CD14-positive monocyte (primary cell): ENCODE measurements around the gene SHISAL1. TPM values are rescaled to one million over a fixed set of nuclear protein-coding genes. Genes with fewer than 3 reads are reported as not detected.
A peak's percentile ranks its signal among the peaks of the same experiment; 100 is the strongest.

Source experiments
- DNase-seq, 3 donors: peaks; one replicate each; pipeline ENCODE4 v3.0.0-alpha.2; 2011 to 2022
- H2AFZ ChIP-seq: 2 replicates; pipeline ENCODE4 v1.6.0; 2012; ENCODE audit warnings: mild to moderate bottlenecking, low read depth, low read length, inconsistent platforms; ENCODE audit not compliant: insufficient read depth, poor library complexity, severe bottlenecking
- H3K27ac ChIP-seq, 2 donors: 1 replicate in 1 of 2; 2 replicates in 1 of 2; pipeline ENCODE4 v1.5.1; 2012 to 2013; ENCODE audit warnings: low read length in 2 of 2, control low read depth in 1 of 2, inconsistent platforms in 1 of 2, low read depth in 1 of 2, mild to moderate bottlenecking in 1 of 2
- H3K27me3 ChIP-seq, 2 donors: one replicate each; pipeline versions ENCODE4 v1.6.0 to v1.6.1; 2011 to 2013; ENCODE audit warnings: low read length in 2 of 2; ENCODE audit not compliant: control insufficient read depth in 2 of 2, insufficient read depth in 2 of 2
- H3K36me3 ChIP-seq, 2 donors: replicated peaks in 1 of 2; 1 replicate in 1 of 2; 2 replicates in 1 of 2; pipeline versions ENCODE4 v1.5.1 to v1.6.1; 2012 to 2013; ENCODE audit warnings: low read length in 2 of 2, control low read depth in 1 of 2, inconsistent platforms in 1 of 2, mild to moderate bottlenecking in 1 of 2; ENCODE audit not compliant: insufficient read depth in 2 of 2, control insufficient read depth in 1 of 2
- H3K4me1 ChIP-seq, 2 donors: 1 replicate in 1 of 2; 2 replicates in 1 of 2; pipeline versions ENCODE4 v1.5.1 to v1.6.1; 2012 to 2013; ENCODE audit warnings: low read length in 2 of 2, control low read depth in 1 of 2, inconsistent platforms in 1 of 2, mild to moderate bottlenecking in 1 of 2, moderate library complexity in 1 of 2; ENCODE audit not compliant: insufficient read depth in 2 of 2, control insufficient read depth in 1 of 2
- H3K4me2 ChIP-seq: replicated peaks from 2 replicates; pipeline ENCODE3; 2012; ENCODE audit warnings: low read length, moderate library complexity, mild to moderate bottlenecking; ENCODE audit not compliant: poor library complexity, severe bottlenecking; ENCODE audit errors: extremely low read depth
- H3K4me3 ChIP-seq, 3 experiments: fragments of 200-600 bp in 1 of 3; sonication (generic) in 1 of 3; replicated peaks in 1 of 3; 1 replicate in 2 of 3; 2 replicates in 1 of 3; pipeline ENCODE4 v1.5.1; 2011 to 2013; ENCODE audit warnings: low read length in 3 of 3, mild to moderate bottlenecking in 3 of 3, control low read depth in 2 of 3, low read depth in 2 of 3, inconsistent platforms in 1 of 3, moderate library complexity in 1 of 3
- H3K79me2 ChIP-seq: 2 replicates; pipeline ENCODE4 v1.6.0; 2012; ENCODE audit warnings: mild to moderate bottlenecking, control low read depth, inconsistent platforms, low read length, moderate library complexity; ENCODE audit not compliant: insufficient read depth
- H3K9ac ChIP-seq: 2 replicates; pipeline ENCODE4 v1.6.0; 2017; ENCODE audit warnings: low read length, mild to moderate bottlenecking; ENCODE audit not compliant: insufficient read depth, poor library complexity, severe bottlenecking
- H3K9me3 ChIP-seq, 2 donors: replicated peaks in 1 of 2; 1 replicate in 1 of 2; 2 replicates in 1 of 2; pipeline versions ENCODE4 v1.5.1 to v1.6.1; 2012 to 2013; ENCODE audit warnings: low read length in 2 of 2, control low read depth in 1 of 2; ENCODE audit not compliant: control insufficient read depth in 1 of 2, insufficient read depth in 1 of 2
- H4K20me1 ChIP-seq: 2 replicates; pipeline ENCODE4 v1.6.0; 2012; ENCODE audit warnings: mild to moderate bottlenecking, low read length, control low read depth, moderate library complexity; ENCODE audit not compliant: insufficient read depth
- H3K27ac Mint-ChIP-seq, 7 donors: one replicate each; pipeline ENCODE4 v1.8.0; 2020; ENCODE audit warnings: mild to moderate bottlenecking in 7 of 7, mixed read lengths in 7 of 7, moderate library complexity in 6 of 7, inconsistent platforms in 2 of 7
- H3K27me3 Mint-ChIP-seq, 3 donors: one replicate each; pipeline ENCODE4 v1.8.0; 2021 to 2022; ENCODE audit warnings: low read depth in 3 of 3, mild to moderate bottlenecking in 3 of 3, mixed read lengths in 3 of 3, moderate library complexity in 3 of 3, inconsistent platforms in 1 of 3
- H3K36me3 Mint-ChIP-seq, 2 donors: one replicate each; pipeline ENCODE4 v1.8.0; 2020; ENCODE audit warnings: mixed read lengths in 2 of 2, inconsistent platforms in 1 of 2, mild to moderate bottlenecking in 1 of 2
- H3K4me1 Mint-ChIP-seq: one replicate; pipeline ENCODE4 v1.8.0; 2020; ENCODE audit warnings: mild to moderate bottlenecking, mixed read lengths
- H3K4me3 Mint-ChIP-seq, 2 donors: one replicate each; pipeline ENCODE4 v1.8.0; 2020; ENCODE audit warnings: mild to moderate bottlenecking in 2 of 2, mixed read lengths in 2 of 2, moderate library complexity in 1 of 2
- H3K9me3 Mint-ChIP-seq, 7 donors: one replicate each; pipeline ENCODE4 v1.8.0; 2020 to 2022; ENCODE audit warnings: mixed read lengths in 7 of 7, mild to moderate bottlenecking in 6 of 7, moderate library complexity in 6 of 7, inconsistent platforms in 2 of 7
- WGBS: methylation state at CpG from one replicate; pipeline ENCODE4 v1.1.5; 2013; ENCODE audit warnings: missing lambda C conversion rate; ENCODE audit not compliant: insufficient coverage; 5-methylcytosine and 5-hydroxymethylcytosine counted together
- intact Hi-C, 2 donors: fragments of 100-400 bp; cut with micrococcal nuclease; formaldehyde crosslinking; loops; one replicate each; pipeline versions ENCODE4 v1.15.0 to v1.15.1; 2023
- polyA plus RNA-seq, 3 donors: library from polyadenylated mRNA; depleted of rRNA in 1 of 3; unstranded in 2 of 3; stranded (reverse) in 1 of 3; fragments of 300-500 nt in 2 of 3; fragments of >200 nt in 1 of 3; fragmentation: Illumina TruSeq in 2 of 3; gene quantifications; 1 replicate in 2 of 3; 2 replicates in 1 of 3; pipeline ENCODE4 v1.2.3, GENCODE V29; 2012 to 2021
- TF ChIP-seq, protein P1 (sequence below): fragments of 200-600 bp; IDR thresholded peaks from one replicate; pipeline ENCODE4 v1.8.0; 2022; ENCODE audit warnings: antibody characterized with exemption, mild to moderate bottlenecking

The SHISAL1 gene
- polyA plus RNA-seq, 3 donors = not detected

DNA sequence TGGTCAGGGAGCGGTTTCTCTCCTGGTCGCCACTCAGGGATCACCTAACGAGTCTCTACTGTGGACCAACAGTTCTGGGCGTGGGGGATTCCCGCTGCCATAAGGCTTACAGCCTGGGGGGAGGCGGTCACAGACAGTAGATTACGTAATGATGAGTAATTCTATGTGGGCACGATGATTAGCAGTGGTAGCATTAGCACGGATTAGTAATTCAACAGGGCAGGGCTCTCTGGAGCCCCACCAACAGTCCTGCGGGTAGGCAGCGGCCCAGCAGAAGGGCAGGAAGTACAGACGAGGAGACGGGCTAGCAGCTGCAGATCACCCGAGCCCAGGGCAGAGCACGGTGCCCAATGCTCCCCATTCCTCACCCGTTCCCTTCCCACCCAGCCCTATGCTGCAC is 3.6 kb downstream of the SHISAL1 start:
- WGBS = 11% methylated on average over 9 of the region's 16 CpGs
- Histone ChIP-seq H3K79me2 (no peaks in the 10 kb centered on the region), H3K27me3 (no peaks in the 10 kb centered on the region), H3K36me3 (no peaks in the 10 kb centered on the region), H3K4me1 (peaks cover 5 to 11% of the 10 kb centered on the region in 2 donors), H3K9me3 (no peaks in the 10 kb centered on the region), H3K27ac (no peak overlapping the region), H3K9ac (peak overlapping the region; percentile 27), H3K4me3 (no peak overlapping the region), H2AFZ (peak overlapping the region; percentile 59), H4K20me1 (no peaks in the 10 kb centered on the region), H3K4me2 (no peak overlapping the region)
- intact Hi-C loops = no loop called here
- Mint-ChIP-seq H3K9me3 (no peaks in the 10 kb centered on the region), H3K4me1 (peaks cover 11% of the 10 kb centered on the region), H3K4me3 (no peak overlapping the region), H3K27me3 (peaks cover 5 to 8% (median 5%) of the 10 kb centered on the region in 3 donors), H3K36me3 (no peaks in the 10 kb centered on the region), H3K27ac (peak overlapping the region in 3 of 7 donors; percentile 28 to 70 (median 47))
- TF ChIP-seq, protein P1, sequence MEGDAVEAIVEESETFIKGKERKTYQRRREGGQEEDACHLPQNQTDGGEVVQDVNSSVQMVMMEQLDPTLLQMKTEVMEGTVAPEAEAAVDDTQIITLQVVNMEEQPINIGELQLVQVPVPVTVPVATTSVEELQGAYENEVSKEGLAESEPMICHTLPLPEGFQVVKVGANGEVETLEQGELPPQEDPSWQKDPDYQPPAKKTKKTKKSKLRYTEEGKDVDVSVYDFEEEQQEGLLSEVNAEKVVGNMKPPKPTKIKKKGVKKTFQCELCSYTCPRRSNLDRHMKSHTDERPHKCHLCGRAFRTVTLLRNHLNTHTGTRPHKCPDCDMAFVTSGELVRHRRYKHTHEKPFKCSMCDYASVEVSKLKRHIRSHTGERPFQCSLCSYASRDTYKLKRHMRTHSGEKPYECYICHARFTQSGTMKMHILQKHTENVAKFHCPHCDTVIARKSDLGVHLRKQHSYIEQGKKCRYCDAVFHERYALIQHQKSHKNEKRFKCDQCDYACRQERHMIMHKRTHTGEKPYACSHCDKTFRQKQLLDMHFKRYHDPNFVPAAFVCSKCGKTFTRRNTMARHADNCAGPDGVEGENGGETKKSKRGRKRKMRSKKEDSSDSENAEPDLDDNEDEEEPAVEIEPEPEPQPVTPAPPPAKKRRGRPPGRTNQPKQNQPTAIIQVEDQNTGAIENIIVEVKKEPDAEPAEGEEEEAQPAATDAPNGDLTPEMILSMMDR = no peak
- DNase-seq = peak; percentile 23 to 67 (median 46)

DNA sequence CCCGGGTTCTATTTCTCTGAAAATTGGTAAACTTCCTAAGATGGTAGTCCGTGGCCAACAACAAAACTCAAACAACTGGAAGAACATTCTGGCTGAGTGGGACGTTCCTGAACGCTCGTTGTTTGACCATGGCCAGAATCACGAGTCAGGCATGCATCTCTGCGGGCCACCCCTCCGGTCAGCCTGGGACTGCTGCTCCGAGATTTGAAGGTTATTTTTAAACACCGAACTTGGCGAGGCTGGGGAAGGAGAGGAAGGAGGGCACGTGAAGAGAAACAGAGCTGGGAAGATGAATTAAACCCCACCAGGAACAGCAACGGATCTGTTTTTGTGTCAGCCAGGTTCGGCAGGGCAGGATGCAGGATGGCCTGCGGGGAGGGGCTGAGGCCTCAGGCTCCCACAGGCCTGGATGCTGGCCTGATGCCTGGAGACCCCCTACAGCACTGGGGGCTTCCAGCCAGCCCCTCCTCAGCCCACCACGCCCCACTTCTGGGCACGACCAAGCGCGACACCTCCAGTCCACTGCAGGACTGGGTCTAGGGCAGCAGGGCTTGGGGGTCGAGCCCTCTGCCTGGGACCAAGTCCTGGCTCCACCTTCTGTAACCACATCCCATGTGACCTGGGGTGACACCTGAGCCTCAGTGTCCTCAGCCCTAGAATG is 5.1 kb downstream of the SHISAL1 start:
- WGBS = 84% methylated on average over 19 of the region's 20 CpGs
- Mint-ChIP-seq H3K36me3 (no peaks in the 10 kb centered on the region), H3K4me1 (peaks cover 11% of the 10 kb centered on the region), H3K9me3 (no peaks in the 10 kb centered on the region), H3K4me3 (no peak overlapping the region), H3K27me3 (peaks cover 3 to 8% (median 5%) of the 10 kb centered on the region in 3 donors), H3K27ac (peak overlapping the region in 2 of 7 donors; percentile 30 to 73)
- intact Hi-C loops = no loop called here
- no peaks in the 10 kb centered on the region for H3K36me3 ChIP-seq
- no peak overlapping the region for H3K4me2 ChIP-seq
- peaks cover 5 to 11% of the 10 kb centered on the region in 2 donors for H3K4me1 ChIP-seq
- no peaks in the 10 kb centered on the region for H3K9me3 ChIP-seq
- no peak overlapping the region for H3K4me3 ChIP-seq
- no peaks in the 10 kb centered on the region for H3K27me3 ChIP-seq
- DNase-seq = no peak
- H2AFZ ChIP-seq = no peak overlapping the region
- no peaks in the 10 kb centered on the region for H4K20me1 ChIP-seq
- H3K27ac ChIP-seq = no peak overlapping the region
- H3K9ac ChIP-seq = no peak overlapping the region
- no peaks in the 10 kb centered on the region for H3K79me2 ChIP-seq
- TF ChIP-seq, protein P1 = no peak
